Effector memory CD8-positive, alpha-beta T cell (primary cell): ENCODE data around the gene SHROOM3.

ENCODE experiments used
- ATAC-seq: fragments of 150-1000 bp; cut with Tn5 transposase; replicated peaks from 2 replicates; pipeline ENCODE4 v1.10.0; 2021; ENCODE audit warnings: mild to moderate bottlenecking, moderate library complexity
- DNase-seq, 3 experiments: peaks; one replicate each; pipeline ENCODE4 v3.0.0; 2021
- H3K27ac Mint-ChIP-seq, 2 donors: one replicate each; pipeline ENCODE4 v1.8.0; 2022; ENCODE audit warnings: mild to moderate bottlenecking in 2 of 2, mixed read lengths in 2 of 2, moderate library complexity in 2 of 2
- H3K27me3 Mint-ChIP-seq, 2 donors: one replicate each; pipeline ENCODE4 v1.8.0; 2022; ENCODE audit warnings: mixed read lengths in 2 of 2
- H3K36me3 Mint-ChIP-seq: one replicate; pipeline ENCODE4 v1.8.0; 2022; ENCODE audit warnings: mild to moderate bottlenecking, moderate library complexity, mixed read lengths; ENCODE audit not compliant: insufficient read depth
- H3K4me1 Mint-ChIP-seq, 2 donors: one replicate each; pipeline ENCODE4 v1.8.0; 2022; ENCODE audit warnings: low read depth in 2 of 2, mixed read lengths in 2 of 2
- H3K4me3 Mint-ChIP-seq, 2 donors: one replicate each; pipeline ENCODE4 v1.8.0; 2022; ENCODE audit warnings: mild to moderate bottlenecking in 2 of 2, mixed read lengths in 2 of 2, moderate library complexity in 2 of 2
- H3K9me3 Mint-ChIP-seq, 2 donors: one replicate each; pipeline ENCODE4 v1.8.0; 2022; ENCODE audit warnings: mixed read lengths in 2 of 2

SHROOM3 gene

DNA sequence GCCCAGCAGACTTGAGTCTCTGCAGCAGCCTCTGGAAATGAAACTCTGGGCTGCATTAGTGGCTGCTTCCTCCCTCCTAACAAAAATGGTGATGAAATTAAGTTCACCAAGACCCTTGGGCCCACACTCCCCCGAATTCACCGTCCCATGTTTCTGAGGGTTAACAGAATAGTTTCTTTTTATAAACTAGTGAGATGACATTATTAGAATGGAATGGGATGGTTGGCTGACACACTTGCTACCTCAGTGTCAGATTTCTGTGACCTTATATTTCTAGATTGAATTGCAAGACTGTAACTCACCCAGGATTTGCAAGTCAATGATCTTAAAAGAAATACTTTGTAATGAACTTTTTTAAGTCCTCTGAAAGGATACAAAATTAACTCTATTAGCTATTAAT, 127.1 kb downstream of the SHROOM3 start:
- Mint-ChIP-seq H3K27ac (no peak overlapping the region), H3K27me3 (peaks cover 34 to 36% of the 10 kb centered on the region in 2 donors), H3K4me1 (no peaks in the 10 kb centered on the region), H3K9me3 (no peaks in the 10 kb centered on the region), H3K4me3 (no peak overlapping the region), H3K36me3 (no peaks in the 10 kb centered on the region)
- DNase-seq (no peak), ATAC-seq (no peak)

DNA sequence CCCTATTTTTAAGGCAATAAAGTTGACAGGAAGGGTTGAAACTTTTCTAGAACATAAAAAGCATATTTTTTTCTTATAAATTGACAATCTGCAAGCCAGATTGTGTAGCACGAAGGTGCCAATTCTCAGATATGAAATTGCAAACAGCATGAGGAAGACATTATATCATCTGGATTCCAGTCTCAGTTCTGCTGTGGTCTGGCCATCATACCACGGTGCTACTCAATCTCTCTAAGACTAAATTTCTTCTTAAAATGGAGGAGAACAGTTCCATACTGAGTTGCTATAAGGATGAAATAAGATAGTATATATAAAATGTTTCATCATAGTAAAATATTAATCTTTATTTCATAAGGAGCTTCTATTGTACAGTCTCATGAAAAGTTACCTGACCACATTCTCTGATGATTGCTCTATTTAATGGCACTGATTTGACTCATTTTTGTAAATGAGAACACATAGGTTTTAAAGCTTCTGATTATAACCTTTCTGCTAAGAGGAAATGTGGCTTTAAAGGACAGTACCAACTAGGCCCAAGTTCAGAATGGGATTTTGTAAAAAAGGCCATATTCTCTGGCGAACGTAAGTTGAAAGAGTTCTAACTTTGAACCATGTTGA, 127.9 kb downstream of the SHROOM3 start:
- DNase-seq: no peak
- Mint-ChIP-seq H3K27me3 (peaks cover 29 to 31% of the 10 kb centered on the region in 2 donors), H3K4me1 (no peaks in the 10 kb centered on the region)

DNA sequence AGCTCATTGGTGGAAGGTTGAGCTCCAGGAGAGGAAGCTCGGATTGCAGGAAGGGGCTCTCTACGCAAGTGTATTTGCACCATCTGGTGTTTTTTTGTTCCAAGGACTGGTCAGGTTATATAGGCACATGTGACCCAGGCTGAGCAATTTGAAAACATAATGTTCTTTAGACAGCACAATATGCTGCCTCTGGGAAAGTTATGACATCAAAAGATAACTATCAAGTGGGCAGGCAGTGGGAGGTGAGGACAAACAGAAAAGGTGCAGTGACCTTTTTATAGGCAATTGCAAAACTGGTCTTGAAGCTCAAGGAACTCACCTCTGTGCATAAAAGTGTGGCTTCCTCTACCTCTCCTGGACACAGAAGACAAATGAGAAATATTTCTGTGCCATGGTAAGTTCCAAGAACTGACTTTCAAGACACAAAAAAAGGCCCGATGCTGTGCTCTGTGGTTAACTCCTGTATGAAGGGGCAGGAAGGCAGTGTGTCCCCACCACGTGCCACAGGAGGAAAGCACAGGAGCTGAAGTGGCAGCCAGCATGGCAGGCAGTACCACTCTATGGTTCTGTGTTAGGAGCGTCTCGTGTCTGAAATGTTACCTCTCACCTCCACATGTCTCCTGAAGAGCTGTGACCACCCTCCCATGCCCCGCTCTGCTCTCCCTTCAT, 128.6 kb downstream of the SHROOM3 start:
- DNase-seq: no peak
- Mint-ChIP-seq H3K9me3 (no peaks in the 10 kb centered on the region), H3K4me1 (no peaks in the 10 kb centered on the region), H3K4me3 (no peak overlapping the region), H3K27me3 (peaks cover 34 to 37% of the 10 kb centered on the region in 2 donors), H3K36me3 (no peaks in the 10 kb centered on the region), H3K27ac (no peak overlapping the region)
- no peak for ATAC-seq

More for the DNA sequence above, 127.9 kb downstream of the SHROOM3 start:
- ATAC-seq: no peak
- H3K27ac Mint-ChIP-seq: no peak overlapping the region
- no peaks in the 10 kb centered on the region for H3K9me3 Mint-ChIP-seq
- no peak overlapping the region for H3K4me3 Mint-ChIP-seq
- H3K36me3 Mint-ChIP-seq: no peaks in the 10 kb centered on the region

DNA sequence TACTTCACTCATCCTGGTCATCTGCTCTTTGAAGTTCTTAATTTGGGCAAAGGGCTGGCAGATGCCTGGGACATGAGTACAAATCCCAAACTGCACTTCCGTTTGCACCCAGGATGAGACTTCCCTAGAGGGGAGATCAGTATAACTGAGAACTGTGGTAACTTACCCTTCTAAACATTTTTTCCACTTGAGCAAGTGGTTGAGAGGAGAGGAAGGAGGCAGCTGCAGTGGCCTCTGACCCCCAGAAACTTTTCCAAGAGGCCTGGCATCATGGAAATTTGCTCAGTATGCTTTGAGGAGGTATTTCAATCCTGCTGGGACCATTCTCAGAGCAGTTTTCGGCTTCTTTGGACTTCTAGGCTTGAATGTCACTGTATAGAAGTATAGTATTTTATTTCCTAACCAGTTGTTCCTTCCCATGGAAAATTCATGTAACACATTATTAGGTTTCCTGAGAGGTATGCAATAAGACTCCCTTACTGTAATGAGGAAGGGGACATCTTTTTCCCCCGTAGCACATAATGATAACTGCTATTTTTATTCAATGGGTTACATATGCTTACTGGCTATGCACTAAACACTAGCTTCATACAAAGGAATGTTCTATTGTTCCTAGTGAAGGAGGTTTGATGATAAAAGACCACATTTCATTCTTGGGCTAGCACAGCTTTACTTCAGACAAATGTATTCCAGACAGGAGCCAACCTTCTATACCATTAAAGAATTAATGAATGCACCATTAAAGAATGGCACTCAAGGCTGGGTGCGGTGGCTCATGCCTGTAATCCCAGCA, 129.3 kb downstream of the SHROOM3 start:
- ATAC-seq (no peak), DNase-seq (no peak)
- H3K4me1 Mint-ChIP-seq: no peaks in the 10 kb centered on the region
- no peaks in the 10 kb centered on the region for H3K36me3 Mint-ChIP-seq
- no peak overlapping the region for H3K4me3 Mint-ChIP-seq
- no peaks in the 10 kb centered on the region for H3K9me3 Mint-ChIP-seq
- peaks cover 39 to 40% of the 10 kb centered on the region in 2 donors for H3K27me3 Mint-ChIP-seq
- no peak overlapping the region for H3K27ac Mint-ChIP-seq

DNA sequence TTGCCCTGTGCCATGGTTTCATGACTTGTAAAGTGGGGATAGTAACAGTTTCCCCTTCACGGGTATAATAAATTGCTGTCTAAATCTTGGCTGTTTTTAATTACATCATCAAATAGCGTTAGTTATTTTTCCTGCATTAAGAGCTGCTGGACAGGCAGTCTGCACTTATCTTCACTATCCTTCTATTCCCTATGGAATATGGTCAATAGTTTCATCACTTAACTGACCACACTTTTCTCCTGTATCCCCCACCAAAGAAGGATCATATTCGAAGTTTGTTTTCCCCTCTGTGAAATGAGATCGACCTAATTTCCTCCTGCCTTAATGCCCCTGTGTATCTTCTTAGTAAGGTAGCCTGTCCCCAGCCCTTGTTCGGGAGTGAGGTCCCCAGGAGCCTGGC, 133.2 kb downstream of the SHROOM3 start:
- H3K27ac Mint-ChIP-seq: no peak overlapping the region
- H3K27me3 Mint-ChIP-seq: peaks cover 43 to 44% of the 10 kb centered on the region in 2 donors
- ATAC-seq (no peak), DNase-seq (no peak)
- H3K4me3 Mint-ChIP-seq: no peak overlapping the region
- H3K9me3 Mint-ChIP-seq: no peaks in the 10 kb centered on the region
- H3K4me1 Mint-ChIP-seq: no peaks in the 10 kb centered on the region
- H3K36me3 Mint-ChIP-seq: no peaks in the 10 kb centered on the region

DNA sequence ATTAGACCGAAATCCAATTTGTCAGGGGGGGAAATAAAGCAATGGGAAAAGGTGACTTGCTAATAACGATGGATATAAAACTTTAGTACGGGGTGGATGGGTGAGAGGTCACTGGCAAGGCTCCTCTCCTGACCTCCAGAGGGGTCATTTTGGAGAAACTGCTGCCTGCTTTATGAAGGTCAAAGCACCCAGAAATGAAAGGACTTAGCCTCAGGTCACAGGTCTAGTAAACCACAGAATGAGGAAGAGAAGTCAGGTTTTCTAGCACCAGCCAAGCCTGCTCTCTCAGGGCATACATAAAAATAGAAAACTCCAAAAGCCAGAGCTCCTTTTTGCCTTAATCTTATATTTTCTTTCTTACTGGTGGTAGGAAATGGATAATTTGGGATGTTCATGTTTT, 134.2 kb downstream of the SHROOM3 start:
- H3K36me3 Mint-ChIP-seq: no peaks in the 10 kb centered on the region
- H3K4me1 Mint-ChIP-seq: no peaks in the 10 kb centered on the region
- H3K27me3 Mint-ChIP-seq: peaks cover 39 to 53% of the 10 kb centered on the region in 2 donors
- ATAC-seq: no peak
- no peak overlapping the region for H3K4me3 Mint-ChIP-seq
- DNase-seq: no peak
- no peak overlapping the region for H3K27ac Mint-ChIP-seq
- H3K9me3 Mint-ChIP-seq: no peaks in the 10 kb centered on the region

DNA sequence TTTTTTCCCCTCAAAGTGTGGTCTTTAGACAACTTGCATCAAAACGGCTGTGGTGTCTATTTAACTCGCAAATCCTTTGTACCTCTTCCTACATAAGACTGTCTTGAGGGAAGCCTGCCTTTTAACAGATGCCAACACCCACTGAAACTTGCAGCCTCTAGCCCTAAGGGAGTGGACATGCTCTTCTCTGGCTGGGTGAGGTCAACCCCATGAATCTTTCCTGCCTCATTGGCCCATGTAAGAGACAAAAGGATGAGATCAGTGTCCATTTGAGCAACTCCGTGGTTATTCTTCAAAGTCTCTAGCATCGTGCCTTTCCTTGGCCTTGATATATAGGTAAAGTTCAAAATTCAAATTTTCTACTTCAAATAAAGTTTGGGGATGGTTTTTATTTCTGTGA, 134.7 kb downstream of the SHROOM3 start:
- Mint-ChIP-seq H3K4me3 (no peak overlapping the region), H3K36me3 (no peaks in the 10 kb centered on the region), H3K27me3 (peaks cover 41 to 57% of the 10 kb centered on the region in 2 donors), H3K27ac (no peak overlapping the region), H3K4me1 (no peaks in the 10 kb centered on the region), H3K9me3 (no peaks in the 10 kb centered on the region)
- DNase-seq (no peak), ATAC-seq (no peak)

DNA sequence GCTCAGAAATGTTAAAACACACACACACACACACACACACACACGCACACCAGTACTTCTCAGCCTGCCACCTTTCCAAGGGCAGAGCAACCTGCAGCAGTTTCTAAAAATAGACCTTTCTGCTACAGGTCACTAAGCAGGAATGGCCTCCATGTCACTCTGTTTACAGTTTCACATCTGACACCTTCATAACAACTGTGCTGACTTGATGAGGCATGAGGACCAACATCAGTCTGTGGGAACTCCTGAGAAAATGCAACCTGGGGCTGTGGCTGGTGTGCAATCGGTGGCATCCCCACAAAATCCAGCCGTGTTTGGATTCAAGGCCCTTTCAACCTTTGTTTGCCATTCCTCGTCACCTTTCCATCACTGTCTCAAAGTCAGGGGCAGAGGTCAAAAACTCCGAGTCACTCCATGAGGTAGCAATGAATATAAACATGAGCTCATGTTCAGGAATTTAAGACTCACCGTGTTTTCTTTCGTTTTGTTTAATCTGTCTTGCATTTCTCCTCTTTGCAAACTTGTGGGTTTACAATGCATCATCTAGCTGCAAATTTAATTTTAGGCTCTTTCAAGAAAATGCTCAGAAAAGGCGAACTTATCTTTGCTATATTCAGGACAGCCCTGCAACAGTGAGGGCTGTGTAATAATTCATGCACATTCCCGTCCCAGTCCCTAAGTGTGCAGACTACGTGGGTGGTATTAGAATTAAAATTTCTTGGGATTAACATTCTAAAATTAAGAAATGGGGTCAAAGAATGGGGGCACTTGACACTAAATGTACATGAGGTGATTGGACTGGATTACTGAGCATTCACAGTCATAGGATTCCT, 135.3 kb downstream of the SHROOM3 start:
- DNase-seq (no peak), ATAC-seq (no peak)
- peaks cover 48 to 64% of the 10 kb centered on the region in 2 donors for H3K27me3 Mint-ChIP-seq
- H3K27ac Mint-ChIP-seq: no peak overlapping the region
- no peaks in the 10 kb centered on the region for H3K9me3 Mint-ChIP-seq
- no peaks in the 10 kb centered on the region for H3K36me3 Mint-ChIP-seq
- H3K4me1 Mint-ChIP-seq: no peaks in the 10 kb centered on the region
- H3K4me3 Mint-ChIP-seq: no peak overlapping the region

DNA sequence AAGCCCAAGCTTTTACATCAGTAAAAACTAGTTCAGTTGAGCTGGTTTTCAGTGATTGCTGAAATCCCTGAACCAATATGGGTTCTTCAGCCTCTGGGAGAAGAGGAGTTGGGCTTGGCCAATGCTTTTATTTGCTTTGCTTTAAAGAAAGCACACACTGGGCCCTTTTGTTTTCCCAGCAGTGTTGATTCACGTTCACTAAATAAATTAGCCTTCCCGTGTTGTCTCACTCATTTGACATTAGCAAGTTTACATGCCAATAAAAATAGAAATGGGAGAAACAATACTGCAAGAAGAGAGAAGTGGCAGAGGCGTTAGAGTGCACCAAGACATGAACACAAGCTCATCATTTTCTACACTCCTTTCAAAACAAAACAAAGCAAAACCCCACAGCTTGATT, 136.2 kb downstream of the SHROOM3 start:
- Mint-ChIP-seq H3K27ac (no peak overlapping the region), H3K36me3 (no peaks in the 10 kb centered on the region), H3K4me1 (no peaks in the 10 kb centered on the region), H3K27me3 (peaks cover 57 to 73% of the 10 kb centered on the region in 2 donors), H3K4me3 (no peak overlapping the region), H3K9me3 (no peaks in the 10 kb centered on the region)
- DNase-seq: no peak
- no peak for ATAC-seq

DNA sequence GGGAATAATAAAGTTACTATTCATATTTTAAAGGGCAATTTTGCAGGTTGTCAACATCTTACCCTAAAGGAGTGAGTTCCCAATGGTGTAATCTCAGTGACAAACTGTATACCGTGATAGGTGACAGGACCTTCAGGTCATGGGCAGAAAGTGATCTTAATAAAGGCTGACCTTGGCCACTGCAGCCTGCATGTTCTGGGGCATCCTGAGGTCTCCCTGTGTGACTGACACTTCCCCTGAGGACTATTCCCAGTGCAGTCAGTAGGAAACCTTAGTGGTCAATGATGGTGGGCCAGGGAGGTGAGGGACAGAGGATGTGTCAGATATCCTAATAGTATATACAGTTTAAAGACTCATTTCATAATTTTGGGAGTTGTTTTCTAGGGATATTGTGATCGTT, 137.2 kb downstream of the SHROOM3 start:
- no peaks in the 10 kb centered on the region for H3K4me1 Mint-ChIP-seq
- peaks cover 53 to 67% of the 10 kb centered on the region in 2 donors for H3K27me3 Mint-ChIP-seq
- H3K27ac Mint-ChIP-seq: no peak overlapping the region
- H3K36me3 Mint-ChIP-seq: no peaks in the 10 kb centered on the region
- ATAC-seq (no peak), DNase-seq (no peak)
- no peaks in the 10 kb centered on the region for H3K9me3 Mint-ChIP-seq
- no peak overlapping the region for H3K4me3 Mint-ChIP-seq

DNA sequence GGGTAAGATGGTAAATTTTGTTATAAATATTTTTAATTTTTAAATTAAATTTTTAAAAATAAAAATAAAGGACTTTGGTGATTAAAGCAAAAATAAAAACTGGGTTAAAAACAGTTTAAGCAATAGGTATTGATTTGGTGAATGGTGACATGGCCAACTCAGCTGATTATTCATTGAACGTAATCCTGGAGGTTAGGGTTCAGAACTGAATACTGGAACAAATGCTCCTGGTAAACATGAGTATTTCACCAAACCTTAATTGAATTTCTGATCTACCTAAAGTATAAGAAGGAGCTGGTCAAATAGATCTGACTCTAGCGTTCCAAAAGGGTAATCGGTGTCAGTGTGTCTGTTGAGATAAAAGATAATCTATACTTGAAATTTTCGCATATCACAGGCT, 141.8 kb downstream of the SHROOM3 start:
- DNase-seq (no peak), ATAC-seq (no peak)
- Mint-ChIP-seq H3K27me3 (peaks cover 46 to 53% of the 10 kb centered on the region in 2 donors), H3K27ac (no peak overlapping the region), H3K4me3 (no peak overlapping the region), H3K36me3 (no peaks in the 10 kb centered on the region), H3K4me1 (no peaks in the 10 kb centered on the region), H3K9me3 (no peaks in the 10 kb centered on the region)

DNA sequence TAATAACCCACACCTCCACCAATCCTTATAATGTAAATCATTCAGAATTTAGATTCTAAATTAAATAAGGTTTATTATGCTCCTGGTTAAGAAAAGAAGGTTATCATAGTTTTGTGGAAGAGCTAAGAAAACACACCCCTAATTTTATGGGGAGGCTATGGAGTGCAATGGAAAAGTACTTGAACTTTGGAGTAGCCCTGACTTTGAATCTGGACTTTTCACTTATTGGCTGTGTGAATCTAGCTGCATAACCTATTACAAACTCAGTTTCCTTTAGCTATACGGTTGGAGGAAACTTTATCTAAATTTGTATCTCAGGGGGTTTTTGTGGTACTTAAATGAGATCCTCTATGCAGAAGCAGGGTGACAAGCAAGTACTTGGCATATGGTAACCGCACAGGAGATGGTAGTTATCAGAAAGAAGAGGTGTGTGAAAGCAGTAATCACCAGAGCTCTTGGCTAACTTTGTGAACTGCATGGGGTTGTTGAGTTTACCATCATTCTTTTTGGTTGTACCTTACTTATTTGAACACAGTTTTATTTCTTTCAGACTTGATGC, 143.1 kb downstream of the SHROOM3 start:
- Mint-ChIP-seq H3K4me3 (no peak overlapping the region), H3K4me1 (no peaks in the 10 kb centered on the region), H3K9me3 (no peaks in the 10 kb centered on the region), H3K27me3 (peaks cover 51 to 56% of the 10 kb centered on the region in 2 donors), H3K36me3 (no peaks in the 10 kb centered on the region), H3K27ac (no peak overlapping the region)
- DNase-seq (no peak), ATAC-seq (no peak)
